ENCODE data around the gene MAGOH. TPM values are rescaled to one million over a fixed set of nuclear protein-coding genes. Genes with fewer than 3 reads are reported as not detected.
A peak's percentile ranks its signal among the peaks of the same experiment; 100 is the strongest.

Gene MAGOH
- total and polyA plus RNA-seq, 2 of the 13 experiments (the other 11 are each of a cell fraction or from before 2014, with no cell fraction given): 24.1 to 87.0 TPM

DNA sequence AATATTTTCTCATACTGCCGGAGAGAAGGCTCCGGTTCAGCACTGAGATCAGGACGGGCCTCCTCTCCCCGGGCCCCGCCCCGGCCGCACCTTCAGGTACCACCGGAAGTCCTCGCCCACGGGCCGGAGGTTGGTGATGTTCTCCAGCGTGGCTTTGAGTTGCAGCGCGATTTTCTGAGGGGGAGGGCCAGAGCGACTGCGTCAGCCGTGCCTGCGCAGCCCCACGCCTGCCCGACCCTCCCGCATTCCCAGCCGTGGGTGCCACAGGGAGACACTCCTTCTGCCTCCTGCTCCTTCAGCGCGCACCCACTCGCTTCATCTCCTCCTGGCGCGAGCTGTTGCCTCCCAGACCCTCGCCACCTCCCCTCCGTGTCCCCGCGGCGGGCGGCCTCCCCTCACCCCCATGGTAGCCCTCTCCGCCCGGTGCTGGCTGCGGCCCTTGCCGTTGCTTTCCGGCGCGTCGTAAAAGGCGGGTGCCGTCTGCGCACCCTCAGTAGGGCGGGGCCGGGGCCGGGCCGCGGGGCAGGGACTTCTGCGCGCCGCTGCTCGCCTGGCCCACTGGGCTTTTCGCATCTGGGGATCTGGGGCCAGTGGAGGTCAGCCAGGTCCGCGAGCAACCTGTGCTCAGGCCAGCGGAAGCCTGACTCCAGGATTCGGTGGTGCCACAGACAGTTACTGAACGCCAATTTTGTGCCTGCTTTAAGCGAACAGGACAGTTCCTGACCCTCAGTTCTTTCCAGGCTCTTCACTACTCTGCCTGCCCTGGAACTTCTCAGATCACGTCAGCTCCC, 18.0 kb downstream of the MAGOH start, which contains the start of gene CZIB (continued):
- TF ChIP-seq ZNF503 (CRISPR knock-in tag; IDR thresholded peaks at IDR 0.05) (peak; percentile 66; the same call in 1 of the 2 replicates), NFATC3 (CRISPR knock-in tag; IDR thresholded peaks at IDR 0.05) (0 out of 2 replicates have a peak, but pooled peaks have one; percentile 85), ZNF121 (CRISPR knock-in tag; IDR thresholded peaks at IDR 0.05) (no peak; the same call in 1 of the 2 replicates), ZZZ3 (CRISPR knock-in tag; IDR thresholded peaks at IDR 0.05; ENCODE audit: borderline replicate concordance) (peak; percentile 94), KDM3A (CRISPR knock-in tag; IDR thresholded peaks at IDR 0.05; ENCODE audit: low read depth) (no peak; the same call in 1 of the 2 replicates), ZNF557 (CRISPR knock-in tag; IDR thresholded peaks at IDR 0.05) (peak; percentile 54; the same call in 1 of the 2 replicates), ZNF598 (CRISPR knock-in tag; IDR thresholded peaks at IDR 0.05; ENCODE audit: borderline replicate concordance) (no peak), E2F5 (CRISPR knock-in tag; conservative IDR thresholded peaks at IDR 0.05) (peak; percentile 71), KMT2B (CRISPR knock-in tag; IDR thresholded peaks at IDR 0.05) (peak; percentile 88), PLRG1 (conservative IDR thresholded peaks at IDR 0.05) (no peak), YEATS4 (CRISPR knock-in tag; IDR thresholded peaks at IDR 0.05; ENCODE audit: borderline replicate concordance) (peak; percentile 99), ZNF143 (CRISPR knock-in tag; IDR thresholded peaks at IDR 0.05) (no peak), HOXA3 (CRISPR knock-in tag; IDR thresholded peaks at IDR 0.05) (peak; percentile 91), ZMYM4 (CRISPR knock-in tag; IDR thresholded peaks at IDR 0.05) (peak; percentile 94), SAP130 (CRISPR knock-in tag; IDR thresholded peaks at IDR 0.05; ENCODE audit: low read depth) (peak; percentile 89), SIN3B (IDR thresholded peaks at IDR 0.05; ENCODE audit: low read length) (no peak; the same call in 1 of the 2 replicates), ZNF576 (CRISPR knock-in tag; IDR thresholded peaks at IDR 0.05) (no peak), ZNF446 (CRISPR knock-in tag; IDR thresholded peaks at IDR 0.05) (0 out of 2 replicates have a peak, but pooled peaks have one; percentile 27), HNRNPLL (IDR thresholded peaks at IDR 0.05; ENCODE audit: low read depth, low read length, poor library complexity, severe bottlenecking) (peak; percentile 85)
- TF ChIP-seq, protein P1, sequence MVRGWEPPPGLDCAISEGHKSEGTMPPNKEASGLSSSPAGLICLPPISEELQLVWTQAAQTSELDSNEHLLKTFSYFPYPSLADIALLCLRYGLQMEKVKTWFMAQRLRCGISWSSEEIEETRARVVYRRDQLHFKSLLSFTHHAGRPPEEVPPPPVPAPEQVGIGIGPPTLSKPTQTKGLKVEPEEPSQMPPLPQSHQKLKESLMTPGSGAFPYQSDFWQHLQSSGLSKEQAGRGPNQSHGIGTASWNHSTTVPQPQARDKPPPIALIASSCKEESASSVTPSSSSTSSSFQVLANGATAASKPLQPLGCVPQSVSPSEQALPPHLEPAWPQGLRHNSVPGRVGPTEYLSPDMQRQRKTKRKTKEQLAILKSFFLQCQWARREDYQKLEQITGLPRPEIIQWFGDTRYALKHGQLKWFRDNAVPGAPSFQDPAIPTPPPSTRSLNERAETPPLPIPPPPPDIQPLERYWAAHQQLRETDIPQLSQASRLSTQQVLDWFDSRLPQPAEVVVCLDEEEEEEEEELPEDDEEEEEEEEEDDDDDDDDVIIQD (CRISPR knock-in tag; IDR thresholded peaks at IDR 0.05; ENCODE audit: low read depth): 0 out of 2 replicates have a peak, but pooled peaks have one; percentile 17
- TF ChIP-seq, protein P2, sequence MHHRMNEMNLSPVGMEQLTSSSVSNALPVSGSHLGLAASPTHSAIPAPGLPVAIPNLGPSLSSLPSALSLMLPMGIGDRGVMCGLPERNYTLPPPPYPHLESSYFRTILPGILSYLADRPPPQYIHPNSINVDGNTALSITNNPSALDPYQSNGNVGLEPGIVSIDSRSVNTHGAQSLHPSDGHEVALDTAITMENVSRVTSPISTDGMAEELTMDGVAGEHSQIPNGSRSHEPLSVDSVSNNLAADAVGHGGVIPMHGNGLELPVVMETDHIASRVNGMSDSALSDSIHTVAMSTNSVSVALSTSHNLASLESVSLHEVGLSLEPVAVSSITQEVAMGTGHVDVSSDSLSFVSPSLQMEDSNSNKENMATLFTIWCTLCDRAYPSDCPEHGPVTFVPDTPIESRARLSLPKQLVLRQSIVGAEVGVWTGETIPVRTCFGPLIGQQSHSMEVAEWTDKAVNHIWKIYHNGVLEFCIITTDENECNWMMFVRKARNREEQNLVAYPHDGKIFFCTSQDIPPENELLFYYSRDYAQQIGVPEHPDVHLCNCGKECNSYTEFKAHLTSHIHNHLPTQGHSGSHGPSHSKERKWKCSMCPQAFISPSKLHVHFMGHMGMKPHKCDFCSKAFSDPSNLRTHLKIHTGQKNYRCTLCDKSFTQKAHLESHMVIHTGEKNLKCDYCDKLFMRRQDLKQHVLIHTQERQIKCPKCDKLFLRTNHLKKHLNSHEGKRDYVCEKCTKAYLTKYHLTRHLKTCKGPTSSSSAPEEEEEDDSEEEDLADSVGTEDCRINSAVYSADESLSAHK (CRISPR knock-in tag; IDR thresholded peaks at IDR 0.05; ENCODE audit: borderline replicate concordance): 0 out of 2 replicates have a peak, but pooled peaks have one; percentile 10
- TF ChIP-seq, protein P3, sequence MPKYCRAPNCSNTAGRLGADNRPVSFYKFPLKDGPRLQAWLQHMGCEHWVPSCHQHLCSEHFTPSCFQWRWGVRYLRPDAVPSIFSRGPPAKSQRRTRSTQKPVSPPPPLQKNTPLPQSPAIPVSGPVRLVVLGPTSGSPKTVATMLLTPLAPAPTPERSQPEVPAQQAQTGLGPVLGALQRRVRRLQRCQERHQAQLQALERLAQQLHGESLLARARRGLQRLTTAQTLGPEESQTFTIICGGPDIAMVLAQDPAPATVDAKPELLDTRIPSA (CRISPR knock-in tag; IDR thresholded peaks at IDR 0.05; ENCODE audit: borderline replicate concordance): no peak

Data from HepG2 (cell line).